ENCODE measurements around the gene CNRIP1.

Gene CNRIP1

DNA sequence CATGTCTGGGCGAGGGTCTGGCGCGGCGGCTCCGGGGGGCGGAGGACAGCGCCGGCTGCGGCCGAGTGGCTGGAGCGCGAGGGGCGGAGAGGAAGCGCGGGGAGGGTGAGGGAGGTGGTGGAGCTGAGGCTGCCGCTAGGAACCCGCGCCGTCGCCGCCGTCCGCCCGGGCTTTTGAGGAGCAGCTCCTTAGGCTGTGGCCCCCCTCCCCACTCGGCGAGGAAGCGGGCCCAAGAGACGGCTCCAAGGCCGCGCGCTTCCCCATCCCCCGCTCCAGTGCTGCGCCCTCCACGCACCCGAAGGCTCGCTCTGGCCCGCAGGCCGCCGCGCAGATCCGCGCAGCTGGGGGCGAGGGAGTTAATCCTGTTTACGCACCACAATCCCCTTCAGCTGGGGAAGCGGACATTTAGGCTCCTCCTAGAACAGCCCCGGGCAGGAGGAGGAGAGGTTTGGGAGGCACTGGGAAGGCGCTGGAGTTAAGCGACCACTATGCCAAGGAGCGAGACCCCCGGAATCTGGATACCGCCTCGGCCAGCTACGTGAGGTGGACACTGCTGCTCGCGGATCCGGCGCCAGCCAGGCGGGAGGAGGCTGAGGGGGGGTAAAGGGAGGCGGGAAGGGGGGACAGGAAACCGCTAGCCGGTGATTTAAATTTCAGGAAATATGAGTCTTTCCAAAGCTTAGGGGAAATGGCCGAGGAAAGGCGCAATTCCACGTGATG, at the start of gene CNRIP1:
Gene CNRIP1, minus strand, starts transcription at position 552 of the 720 bp plus-strand sequence. Its CDS starts 549 bp downstream, at position 3.
- no peak for TF ChIP-seq CREB1 (IDR thresholded peaks at IDR 0.05; ENCODE audit: low read depth)
- no peak for TF ChIP-seq FOXM1 (IDR thresholded peaks at IDR 0.05; ENCODE audit: borderline replicate concordance, low read depth)
- no peak for TF ChIP-seq EP300 (IDR thresholded peaks at IDR 0.05; ENCODE audit: borderline replicate concordance)
- TF ChIP-seq TAF1 (IDR thresholded peaks at IDR 0.05; ENCODE audit: low read depth), result no peak
- peak; percentile 88 for TF ChIP-seq ZBTB7A (IDR thresholded peaks at IDR 0.05; ENCODE audit: low read depth)
- TF ChIP-seq, protein P1, sequence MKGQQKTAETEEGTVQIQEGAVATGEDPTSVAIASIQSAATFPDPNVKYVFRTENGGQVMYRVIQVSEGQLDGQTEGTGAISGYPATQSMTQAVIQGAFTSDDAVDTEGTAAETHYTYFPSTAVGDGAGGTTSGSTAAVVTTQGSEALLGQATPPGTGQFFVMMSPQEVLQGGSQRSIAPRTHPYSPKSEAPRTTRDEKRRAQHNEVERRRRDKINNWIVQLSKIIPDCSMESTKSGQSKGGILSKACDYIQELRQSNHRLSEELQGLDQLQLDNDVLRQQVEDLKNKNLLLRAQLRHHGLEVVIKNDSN (IDR thresholded peaks at IDR 0.05), result peak; percentile 47; the same call in 1 of the 2 replicates
- TF ChIP-seq TEAD4 (IDR thresholded peaks at IDR 0.05), result no peak
- no peak for TF ChIP-seq EGR1 (IDR thresholded peaks at IDR 0.05)
- TF ChIP-seq NFIC (IDR thresholded peaks at IDR 0.05), result no peak
- TF ChIP-seq YY1 (IDR thresholded peaks at IDR 0.05; ENCODE audit: low read depth), result no peak
- TF ChIP-seq CEBPB (IDR thresholded peaks at IDR 0.05), result no peak
- TF ChIP-seq, protein P2, sequence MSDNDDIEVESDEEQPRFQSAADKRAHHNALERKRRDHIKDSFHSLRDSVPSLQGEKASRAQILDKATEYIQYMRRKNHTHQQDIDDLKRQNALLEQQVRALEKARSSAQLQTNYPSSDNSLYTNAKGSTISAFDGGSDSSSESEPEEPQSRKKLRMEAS (IDR thresholded peaks at IDR 0.05), result peak; percentile 60
- no peak for TF ChIP-seq RAD21 (IDR thresholded peaks at IDR 0.05; ENCODE audit: low read depth)
- no peak for TF ChIP-seq TCF12 (IDR thresholded peaks at IDR 0.05; ENCODE audit: low read depth)
- TF ChIP-seq, protein P3, sequence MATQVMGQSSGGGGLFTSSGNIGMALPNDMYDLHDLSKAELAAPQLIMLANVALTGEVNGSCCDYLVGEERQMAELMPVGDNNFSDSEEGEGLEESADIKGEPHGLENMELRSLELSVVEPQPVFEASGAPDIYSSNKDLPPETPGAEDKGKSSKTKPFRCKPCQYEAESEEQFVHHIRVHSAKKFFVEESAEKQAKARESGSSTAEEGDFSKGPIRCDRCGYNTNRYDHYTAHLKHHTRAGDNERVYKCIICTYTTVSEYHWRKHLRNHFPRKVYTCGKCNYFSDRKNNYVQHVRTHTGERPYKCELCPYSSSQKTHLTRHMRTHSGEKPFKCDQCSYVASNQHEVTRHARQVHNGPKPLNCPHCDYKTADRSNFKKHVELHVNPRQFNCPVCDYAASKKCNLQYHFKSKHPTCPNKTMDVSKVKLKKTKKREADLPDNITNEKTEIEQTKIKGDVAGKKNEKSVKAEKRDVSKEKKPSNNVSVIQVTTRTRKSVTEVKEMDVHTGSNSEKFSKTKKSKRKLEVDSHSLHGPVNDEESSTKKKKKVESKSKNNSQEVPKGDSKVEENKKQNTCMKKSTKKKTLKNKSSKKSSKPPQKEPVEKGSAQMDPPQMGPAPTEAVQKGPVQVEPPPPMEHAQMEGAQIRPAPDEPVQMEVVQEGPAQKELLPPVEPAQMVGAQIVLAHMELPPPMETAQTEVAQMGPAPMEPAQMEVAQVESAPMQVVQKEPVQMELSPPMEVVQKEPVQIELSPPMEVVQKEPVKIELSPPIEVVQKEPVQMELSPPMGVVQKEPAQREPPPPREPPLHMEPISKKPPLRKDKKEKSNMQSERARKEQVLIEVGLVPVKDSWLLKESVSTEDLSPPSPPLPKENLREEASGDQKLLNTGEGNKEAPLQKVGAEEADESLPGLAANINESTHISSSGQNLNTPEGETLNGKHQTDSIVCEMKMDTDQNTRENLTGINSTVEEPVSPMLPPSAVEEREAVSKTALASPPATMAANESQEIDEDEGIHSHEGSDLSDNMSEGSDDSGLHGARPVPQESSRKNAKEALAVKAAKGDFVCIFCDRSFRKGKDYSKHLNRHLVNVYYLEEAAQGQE (IDR thresholded peaks at IDR 0.05; ENCODE audit: low read depth), result peak; percentile 24; the same call in 1 of the 2 replicates

GRCh38 chr2:68369337-68369734, 49.6 kb upstream of the CNRIP1 start:
- TF ChIP-seq CEBPB (IDR thresholded peaks at IDR 0.05), result no peak
- TF ChIP-seq, protein P2 (IDR thresholded peaks at IDR 0.05), result no peak
- no peak for TF ChIP-seq NFIC (IDR thresholded peaks at IDR 0.05)
- TF ChIP-seq TAF1 (IDR thresholded peaks at IDR 0.05; ENCODE audit: low read depth), result no peak
- TF ChIP-seq YY1 (IDR thresholded peaks at IDR 0.05; ENCODE audit: low read depth), result no peak
- TF ChIP-seq TEAD4 (IDR thresholded peaks at IDR 0.05), result no peak
- no peak for TF ChIP-seq FOXM1 (IDR thresholded peaks at IDR 0.05; ENCODE audit: borderline replicate concordance, low read depth)
- TF ChIP-seq TCF12 (IDR thresholded peaks at IDR 0.05; ENCODE audit: low read depth), result no peak
- no peak for TF ChIP-seq ZBTB7A (IDR thresholded peaks at IDR 0.05; ENCODE audit: low read depth)
- no peak for TF ChIP-seq CREB1 (IDR thresholded peaks at IDR 0.05; ENCODE audit: low read depth)
- no peak for TF ChIP-seq RAD21 (IDR thresholded peaks at IDR 0.05; ENCODE audit: low read depth)
- TF ChIP-seq, protein P3 (IDR thresholded peaks at IDR 0.05; ENCODE audit: low read depth), result no peak

DNA sequence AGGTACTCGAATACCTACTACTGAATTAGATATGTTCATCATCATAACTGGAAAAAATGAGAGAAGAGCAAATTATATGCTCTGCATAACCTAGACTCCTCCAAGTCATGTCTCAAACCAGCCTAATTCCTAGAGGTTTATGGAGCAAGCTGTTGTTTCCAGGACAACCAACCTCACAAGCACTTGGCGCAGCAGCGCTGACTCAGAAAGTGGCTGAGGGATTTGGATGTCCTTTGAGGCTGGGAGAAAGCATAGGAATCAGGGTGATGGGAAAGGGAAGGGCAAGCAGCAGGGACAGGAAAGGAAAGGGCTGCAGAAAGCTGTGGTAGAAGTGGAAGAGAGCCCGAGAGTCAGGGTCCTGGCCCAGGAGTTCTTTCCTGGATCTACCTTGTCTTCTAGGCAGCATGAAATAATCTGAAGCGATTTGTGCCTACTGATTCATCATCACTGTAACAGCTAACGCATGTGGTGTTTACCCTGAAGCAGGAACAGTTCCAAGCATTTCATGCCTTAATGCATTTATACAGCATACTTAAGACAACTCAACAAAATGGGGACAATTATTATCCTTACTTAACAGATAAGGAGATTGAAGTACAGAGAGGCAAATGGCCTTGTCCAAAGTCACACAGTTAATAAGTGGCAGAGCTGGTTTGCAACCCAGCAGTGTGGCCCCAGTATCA, 49.0 kb upstream of the CNRIP1 start:
- TF ChIP-seq, protein P3 (IDR thresholded peaks at IDR 0.05; ENCODE audit: low read depth), result no peak
- TF ChIP-seq CEBPB (IDR thresholded peaks at IDR 0.05), result no peak
- no peak for TF ChIP-seq TCF12 (IDR thresholded peaks at IDR 0.05; ENCODE audit: low read depth)
- TF ChIP-seq FOXM1 (IDR thresholded peaks at IDR 0.05; ENCODE audit: borderline replicate concordance, low read depth), result no peak
- no peak for TF ChIP-seq CREB1 (IDR thresholded peaks at IDR 0.05; ENCODE audit: low read depth)
- no peak for TF ChIP-seq YY1 (IDR thresholded peaks at IDR 0.05; ENCODE audit: low read depth)
- no peak for TF ChIP-seq NFIC (IDR thresholded peaks at IDR 0.05)
- no peak for TF ChIP-seq EGR1 (IDR thresholded peaks at IDR 0.05)
- TF ChIP-seq, protein P2 (IDR thresholded peaks at IDR 0.05), result no peak
- no peak for TF ChIP-seq ZBTB7A (IDR thresholded peaks at IDR 0.05; ENCODE audit: low read depth)
- no peak for TF ChIP-seq TAF1 (IDR thresholded peaks at IDR 0.05; ENCODE audit: low read depth)
- TF ChIP-seq RAD21 (IDR thresholded peaks at IDR 0.05; ENCODE audit: low read depth), result no peak
